Measurements from ENCODE around the gene SCUBE1.
A peak's percentile ranks its signal among the peaks of the same experiment; 100 is the strongest.
"Not testable (repeated sequence)": the region's sequence is repeated elsewhere in the genome, so short reads cannot be mapped to it uniquely, and the experiment has no call there.

Gene SCUBE1

GRCh38 chr22:43355688-43356087 lies 12.5 kb upstream of the SCUBE1 start:
- not testable (repeated sequence) for DNase-seq

- DNase-seq: no peak
Measured at GRCh38 chr22:43351966-43352345, 8.8 kb upstream of the SCUBE1 start.

GRCh38 chr22:43349636-43350035 lies 6.5 kb upstream of the SCUBE1 start:
- DNase-seq: no peak

- peak; percentile 38 for DNase-seq
Measured at GRCh38 chr22:43346521-43346929, 3.4 kb upstream of the SCUBE1 start.

GRCh38 chr22:43345761-43346301 lies 2.7 kb upstream of the SCUBE1 start:
- DNase-seq: no peak

GRCh38 chr22:43345356-43345755 lies 2.2 kb upstream of the SCUBE1 start:
- DNase-seq: no peak

GRCh38 chr22:43344520-43344787 lies 1.3 kb upstream of the SCUBE1 start:
- no peak for DNase-seq

GRCh38 chr22:43343670-43344519 lies 723 bp upstream of the SCUBE1 start:
- no peak for DNase-seq

GRCh38 chr22:43342347-43343261 lies 568 bp downstream of the SCUBE1 start:
- DNase-seq: no peak

DNA sequence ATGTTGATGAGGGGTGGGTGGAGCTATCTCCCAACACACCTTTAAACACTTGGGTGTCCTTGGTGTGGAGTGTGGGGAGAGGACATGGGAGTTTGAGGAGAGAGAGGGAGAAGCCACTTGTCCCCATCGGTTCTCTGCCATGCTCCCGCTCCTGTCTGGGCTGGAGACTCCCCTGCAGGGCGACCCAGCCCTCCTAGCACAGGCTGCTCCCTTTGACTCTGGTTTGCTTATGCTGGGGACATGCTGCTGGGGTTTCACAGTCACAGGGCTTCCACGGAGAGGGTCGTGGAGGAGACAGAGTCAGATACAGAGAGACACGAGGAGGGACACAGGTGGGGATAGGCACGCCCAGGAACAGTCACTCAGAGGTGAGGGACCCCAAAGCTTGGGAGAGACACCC lies 1.6 kb downstream of the SCUBE1 start:
- no peak for DNase-seq

GRCh38 chr22:43338766-43339345 lies 4.3 kb downstream of the SCUBE1 start:
- peak; percentile 15 for DNase-seq

DNA sequence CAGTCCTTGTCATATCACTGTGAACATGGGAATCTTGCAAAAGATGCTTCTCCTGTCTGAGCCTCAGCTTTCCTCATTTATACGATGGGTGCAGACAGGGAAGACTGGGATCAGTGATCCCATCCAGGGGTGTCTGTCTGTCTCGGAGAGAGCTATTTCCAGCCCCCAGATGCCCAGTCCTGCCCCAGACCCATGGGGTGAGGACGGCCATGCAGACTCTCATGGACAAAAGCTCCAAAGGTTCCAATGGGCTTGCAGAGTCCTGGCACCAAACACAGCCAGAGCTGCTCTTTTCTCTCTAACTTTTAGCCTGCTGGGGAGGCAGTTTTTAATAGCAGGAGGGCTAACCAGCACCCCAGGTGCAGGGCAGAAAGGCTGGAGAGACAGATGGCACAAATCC lies 5.2 kb downstream of the SCUBE1 start:
- DNase-seq: no peak

DNA sequence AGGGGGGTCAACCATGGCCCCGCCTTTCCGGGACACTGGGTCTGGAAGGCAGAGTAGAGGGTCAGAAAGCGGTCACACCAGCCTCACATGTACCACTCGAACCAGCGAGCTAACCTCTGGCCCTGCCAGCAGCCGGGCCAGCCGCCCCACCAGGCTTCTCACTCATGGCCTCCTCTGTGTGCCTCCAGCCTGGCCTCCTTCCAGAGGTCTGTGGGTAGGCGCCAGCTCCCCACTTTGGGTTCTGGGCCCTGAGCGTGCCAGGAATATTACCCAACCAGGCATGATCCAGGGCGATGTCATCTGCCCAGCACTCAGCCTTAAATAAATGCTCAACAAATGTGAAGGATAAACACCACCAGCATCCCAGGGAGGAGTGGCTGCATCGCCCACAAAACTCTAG lies 5.8 kb downstream of the SCUBE1 start:
- DNase-seq: peak; percentile 14

DNA sequence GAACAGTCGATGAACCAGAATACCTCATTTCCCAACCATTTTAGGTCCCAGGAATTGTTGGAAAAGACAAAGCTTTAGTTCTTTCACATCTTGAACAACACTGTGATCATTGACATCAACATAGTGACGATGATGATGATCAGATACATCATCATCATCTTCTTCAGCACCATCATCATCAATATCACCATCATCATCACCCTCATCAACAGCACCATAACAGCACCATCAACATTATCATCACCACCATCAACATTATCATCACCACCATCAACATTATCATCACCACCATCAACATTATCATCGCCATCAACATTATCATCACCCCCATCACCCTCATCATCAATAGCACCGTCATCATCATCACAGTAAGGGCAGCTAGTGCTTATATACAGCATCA lies 8.8 kb downstream of the SCUBE1 start:
- DNase-seq: no peak

GRCh38 chr22:43333978-43334377 lies 9.2 kb downstream of the SCUBE1 start:
- no peak for DNase-seq

- DNase-seq: no peak
Measured at GRCh38 chr22:43333156-43333555, 10.0 kb downstream of the SCUBE1 start.

GRCh38 chr22:43331698-43332097 lies 11.5 kb downstream of the SCUBE1 start:
- no peak for DNase-seq

DNA sequence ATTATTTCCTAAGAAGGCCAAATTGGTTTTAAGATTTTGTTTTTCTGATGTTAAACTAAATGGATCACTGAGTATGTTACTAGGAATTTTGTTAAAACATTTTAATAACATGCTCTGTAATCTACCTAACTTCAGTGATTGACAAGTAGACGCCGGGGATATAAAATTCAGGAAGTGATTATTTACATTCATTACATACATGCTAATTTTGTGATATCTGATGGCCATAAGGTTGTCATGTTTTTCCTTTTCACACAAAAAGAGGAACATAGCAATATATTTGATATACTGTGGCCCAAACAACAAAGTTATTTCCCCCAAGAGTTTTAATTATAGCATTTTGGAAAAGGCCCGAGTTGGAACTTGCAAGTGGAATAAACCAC lies 12.1 kb downstream of the SCUBE1 start:
- no peak for DNase-seq

DNA sequence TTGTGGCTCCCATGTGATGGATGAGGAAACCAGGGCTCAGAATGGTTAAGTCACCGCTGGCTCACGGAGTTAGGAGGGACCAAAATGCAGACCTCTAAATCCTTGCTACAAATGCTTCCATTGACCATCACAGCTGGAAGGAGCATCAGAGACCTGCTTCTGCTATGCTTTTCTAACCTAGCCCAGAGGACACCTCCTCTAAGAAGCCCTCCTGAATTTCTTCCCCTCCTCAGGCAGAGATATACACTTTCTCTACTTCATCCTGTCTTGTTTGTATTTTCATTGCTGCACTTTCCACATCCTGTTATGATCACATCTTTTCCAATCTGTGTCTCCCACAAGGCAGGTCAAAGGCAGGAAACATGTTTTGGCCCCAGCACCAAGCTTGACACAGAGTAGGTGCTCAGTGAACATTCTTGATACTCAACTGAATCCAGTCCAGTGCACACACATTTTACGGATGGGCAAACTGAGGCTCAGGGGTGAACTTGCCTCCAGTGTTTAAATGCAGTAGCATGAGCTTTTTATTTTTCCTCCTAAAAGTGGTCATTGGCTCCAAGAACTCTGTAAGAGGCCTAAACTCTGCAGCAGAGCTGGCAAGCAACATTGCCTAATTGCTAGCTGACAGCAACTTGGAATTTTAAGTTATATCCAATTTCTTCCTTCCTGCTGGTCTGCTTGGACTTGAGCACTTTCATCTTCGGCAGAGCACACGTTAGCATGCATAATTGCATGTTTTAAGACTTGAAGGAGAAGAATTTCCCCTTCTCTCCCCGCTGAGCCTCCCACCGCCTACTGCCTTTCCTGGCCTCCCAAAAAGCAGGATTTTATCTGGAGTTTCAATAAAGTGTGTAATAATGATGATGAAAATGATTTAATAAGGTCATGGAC lies 12.7 kb downstream of the SCUBE1 start:
- no peak for DNase-seq

DNA sequence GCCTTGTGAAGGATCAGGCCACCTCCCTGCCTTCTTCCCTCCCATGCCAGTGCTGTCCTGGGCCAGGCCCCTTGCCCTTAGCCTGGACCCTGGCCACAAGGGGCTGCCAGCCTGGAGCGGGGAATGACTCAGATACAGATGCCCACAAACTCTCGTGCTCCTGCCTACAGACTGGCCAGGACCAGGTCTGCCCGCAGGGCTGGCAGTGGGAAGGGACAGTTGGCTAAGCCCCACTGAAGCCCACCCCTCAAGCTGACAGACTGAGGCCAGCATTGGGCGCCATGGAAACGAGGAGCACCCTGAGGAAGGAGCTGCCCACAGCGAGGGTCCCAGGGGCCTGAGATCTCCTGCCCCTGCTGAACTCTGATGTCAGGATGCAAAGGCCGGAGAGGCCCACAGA lies 14.1 kb downstream of the SCUBE1 start:
- no peak for DNase-seq

DNA sequence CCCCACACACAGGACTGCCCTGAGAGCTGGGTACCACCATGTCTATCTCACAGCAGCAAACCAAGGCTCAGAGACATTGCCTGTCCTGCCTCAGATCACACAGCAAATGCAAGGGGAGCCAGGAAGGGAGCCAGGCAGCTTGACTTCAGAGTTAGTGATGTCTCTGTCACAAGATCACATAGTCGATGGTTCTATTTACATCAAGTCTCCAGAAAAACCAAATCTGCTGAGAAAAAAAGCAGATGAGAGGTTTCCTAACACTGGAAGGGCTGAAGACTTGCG lies 16.1 kb downstream of the SCUBE1 start:
- DNase-seq: no peak

DNA sequence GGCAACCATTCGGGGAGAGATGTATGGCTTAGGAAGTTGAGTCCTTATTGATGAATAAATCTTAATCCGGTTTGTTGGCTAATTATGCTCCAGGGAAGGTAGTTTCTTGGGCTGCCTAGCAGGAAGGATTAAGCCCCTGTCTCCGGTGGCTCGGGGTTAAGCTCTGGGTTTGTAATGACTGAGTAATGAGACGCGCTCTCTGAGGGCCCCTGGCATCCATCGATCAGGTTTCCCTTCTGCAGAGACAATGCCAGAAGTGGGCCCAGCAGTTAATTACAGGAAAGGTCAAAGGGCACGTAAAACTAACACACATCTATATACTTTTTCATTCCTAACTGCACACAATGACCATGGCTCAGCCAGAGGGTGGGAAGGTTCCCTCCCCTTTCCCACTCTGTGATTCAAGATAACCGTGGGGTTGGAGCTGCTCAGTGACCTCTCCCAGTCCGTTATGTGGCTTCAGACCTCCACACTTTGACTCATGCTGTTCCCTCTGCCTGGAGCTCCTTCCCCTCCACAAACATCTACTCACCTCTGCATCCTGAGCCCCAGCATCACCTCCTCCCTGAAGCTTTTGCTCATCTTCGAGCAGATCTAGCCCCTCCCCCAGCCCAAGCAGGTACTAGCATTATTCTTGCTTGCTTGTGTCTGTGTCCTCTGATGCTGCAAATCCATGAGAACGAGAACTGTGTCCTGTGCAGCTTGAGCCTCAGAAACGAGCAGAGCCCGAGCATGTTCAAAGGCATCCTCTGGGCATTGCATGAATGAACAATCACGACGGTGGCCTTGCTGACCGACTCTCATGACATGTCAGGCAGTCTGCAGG lies 16.6 kb downstream of the SCUBE1 start:
- no peak for DNase-seq

Data from NCI-H1694 treated with DMSO at 0.1 percent for 48 hours (cell line).